Activated CD8-positive, alpha-beta memory T cell treated with anti-CD3 and anti-CD28 coated beads for 36 hours (primary cell): ENCODE measurements around the gene FCER2. TPM values are rescaled to one million over a fixed set of nuclear protein-coding genes. Genes with fewer than 3 reads are reported as not detected.

Source experiments
- CTCF ChIA-PET: fragments of 350-600 bp; sonication (Branson Sonifier 250); formaldehyde crosslinking; loops from one replicate; lab custom pipeline; 2021; ENCODE audit warnings: antibody characterized with exemption; lab: Charles Lee
- POLR2A ChIA-PET: fragments of 350-600 bp; sonication (Branson Sonifier 250); formaldehyde crosslinking; loops from one replicate; lab custom pipeline; 2021; ENCODE audit warnings: antibody characterized with exemption; lab: Charles Lee
- total RNA-seq, 2 experiments: library from RNA; stranded (reverse); gene quantifications; one replicate each; pipeline ENCODE4 v1.2.3, GENCODE V29; 2021

FCER2 gene
- total RNA-seq, 2 experiments from 2014 or later, result 1.8 to 2.5 TPM

DNA sequence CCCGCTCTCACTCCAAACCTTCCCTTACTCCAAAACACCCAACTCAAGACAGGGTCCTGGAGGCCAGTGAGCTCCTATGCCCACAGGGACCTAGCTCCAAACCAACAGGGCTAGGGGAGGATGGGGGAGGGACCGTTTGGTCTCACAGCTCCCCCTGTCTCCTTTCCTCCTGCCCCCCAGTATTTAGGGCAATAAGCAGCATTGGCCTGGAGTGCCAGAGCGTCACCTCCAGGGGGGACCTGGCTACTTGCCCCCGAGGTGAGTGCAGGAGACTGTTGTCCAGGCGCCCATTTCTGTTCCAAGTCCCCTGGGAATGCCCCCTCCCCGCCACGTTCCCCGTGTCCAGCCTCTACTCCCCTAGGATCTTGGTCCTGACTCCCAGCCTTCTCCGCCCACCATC is 32.3 kb downstream of the FCER2 start:
- CTCF ChIA-PET, result interaction anchor here (1.0 to 1.9 kb wide), 3 partner anchors 9 to 101 kb away, joined by 3 to 6 read pairs (median 5); partner anchors contain the start of gene TRAPPC5

DNA sequence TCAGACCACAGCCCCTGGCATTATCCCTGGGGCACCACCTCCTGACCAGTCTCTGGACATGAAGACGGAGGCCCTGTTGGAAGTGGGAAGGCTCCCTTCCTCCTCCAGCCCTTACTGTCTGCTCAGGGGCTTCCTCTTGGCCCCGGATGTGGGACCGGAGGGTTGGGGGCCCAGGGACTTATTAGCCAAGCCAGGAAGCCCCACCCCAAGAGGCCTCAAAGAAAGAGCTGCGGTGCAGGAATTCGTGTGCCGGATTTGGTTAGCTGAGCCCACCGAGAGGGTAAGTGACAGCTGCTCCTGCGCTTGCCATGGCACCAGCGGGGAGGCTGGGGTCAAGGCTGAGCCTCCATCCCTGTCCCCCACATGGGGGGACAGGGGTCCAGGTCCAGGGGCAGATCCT is 33.1 kb downstream of the FCER2 start, which contains the start of gene RETN:
Gene RETN (plus strand): TSS at position 208 of the 400 bp plus-strand sequence. CDS start 278 bp downstream, outside the sequence.
- CTCF ChIA-PET, result interaction anchor here (0.5 to 1.9 kb wide), 3 partner anchors 9 to 111 kb away, joined by 3 to 6 read pairs (median 5); partner anchors contain the start of gene TRAPPC5
- POLR2A ChIA-PET, result no interaction called here

More for the DNA sequence above, 32.3 kb downstream of the FCER2 start:
- POLR2A ChIA-PET, result no interaction called here

DNA sequence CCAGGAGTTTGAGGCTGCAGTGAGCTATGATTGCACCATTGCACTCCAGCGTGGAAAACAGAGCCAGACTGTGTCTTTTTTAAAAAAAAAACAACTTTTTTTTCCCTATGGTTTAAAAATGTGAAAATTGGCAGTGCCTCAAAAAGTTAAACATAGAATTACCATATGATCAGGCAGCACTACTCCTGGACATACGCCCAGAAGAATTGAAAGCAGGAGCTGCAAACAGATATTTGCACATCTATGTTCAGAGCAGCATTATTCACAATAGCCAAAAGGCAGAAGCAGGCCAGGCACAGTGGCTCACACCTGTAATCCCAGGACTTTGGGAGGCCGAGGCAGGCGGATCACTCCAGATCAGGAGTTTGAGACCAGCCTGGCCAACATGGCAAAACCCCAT is 36.9 kb downstream of the FCER2 start:
- CTCF ChIA-PET, result no interaction called here
- POLR2A ChIA-PET, result no interaction called here

DNA sequence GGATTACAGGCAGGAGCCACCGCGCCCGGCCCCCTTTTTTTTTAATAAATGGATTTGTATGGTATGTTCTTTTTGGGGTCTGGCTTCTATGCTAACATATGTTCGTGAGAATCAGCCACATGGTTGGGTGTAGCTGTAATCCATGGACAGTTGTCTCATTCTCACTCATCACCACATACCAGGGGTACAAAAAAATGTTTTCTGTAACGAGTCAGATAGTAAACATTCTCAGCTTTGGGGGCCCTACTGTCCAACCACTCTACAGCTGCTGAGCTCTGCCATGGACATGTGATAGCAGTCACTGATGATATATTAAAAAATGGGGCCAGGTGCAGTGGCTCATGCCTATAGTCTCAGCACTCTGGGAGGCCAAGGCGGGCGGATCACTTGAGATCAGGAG is 38.2 kb downstream of the FCER2 start:
- ChIA-PET POLR2A (no interaction called here), CTCF (no interaction called here)

DNA sequence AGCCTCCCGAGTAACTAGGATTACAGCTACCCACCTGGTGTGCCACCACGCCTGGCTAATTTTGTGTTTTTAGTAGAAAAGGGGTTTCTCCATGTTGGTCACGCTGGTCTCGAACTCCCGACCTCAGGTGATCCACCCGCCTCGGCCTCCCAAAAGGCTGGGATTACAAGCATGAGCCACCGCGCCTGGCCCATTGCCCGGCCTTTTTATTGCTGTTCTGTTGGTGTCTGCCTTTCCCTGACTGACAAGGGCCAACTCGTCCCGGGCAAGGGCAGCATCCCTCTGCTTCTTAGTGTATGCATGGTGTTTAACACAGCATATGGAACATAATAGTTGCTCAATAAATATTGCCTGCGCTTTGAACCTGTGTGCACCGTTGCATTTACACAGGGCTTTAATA is 39.3 kb downstream of the FCER2 start:
- ChIA-PET CTCF (interaction anchor here (1.0 kb wide), 1 partner anchor 94 kb away, joined by 3 read pairs; no protein-coding TSS in a partner anchor), POLR2A (no interaction called here)

DNA sequence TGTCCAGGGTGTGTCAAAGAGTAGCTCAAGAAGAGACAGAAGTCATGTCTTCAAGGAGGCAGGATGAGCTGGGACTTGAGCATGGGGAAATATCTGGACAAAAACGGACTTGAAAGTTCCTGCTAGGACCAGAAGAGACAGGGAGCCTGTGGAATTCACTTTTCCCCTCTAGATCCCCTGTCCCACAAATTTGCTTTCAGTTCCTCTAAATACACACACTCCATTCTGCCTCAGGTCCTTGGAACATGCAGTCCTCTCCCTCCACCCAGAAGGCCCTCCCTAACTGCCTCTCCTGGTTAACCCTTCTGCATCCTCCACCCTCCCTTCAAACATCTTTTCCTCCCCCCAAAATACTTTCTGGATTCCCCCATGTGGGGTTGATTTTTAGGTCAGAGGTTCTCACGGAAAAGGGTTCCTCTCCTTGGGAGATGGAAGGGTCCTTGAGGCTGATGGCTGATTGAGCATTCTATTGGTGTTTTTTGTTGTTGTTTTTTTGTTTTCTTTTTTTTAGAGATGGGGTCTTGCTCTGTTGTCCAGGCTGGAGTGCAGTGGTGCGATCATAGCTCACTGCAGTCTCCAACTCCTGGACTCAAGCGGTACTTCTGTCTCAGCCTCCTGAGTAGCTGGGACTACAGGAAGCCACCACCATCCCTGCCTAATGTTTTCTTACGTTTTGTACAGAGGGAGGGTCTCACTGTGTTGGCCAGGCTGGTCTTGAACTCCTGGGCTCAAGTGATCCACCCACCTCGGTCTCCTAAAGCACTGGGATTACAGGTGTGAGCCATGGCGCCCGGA is 40.0 kb downstream of the FCER2 start:
- CTCF ChIA-PET, result no interaction called here

DNA sequence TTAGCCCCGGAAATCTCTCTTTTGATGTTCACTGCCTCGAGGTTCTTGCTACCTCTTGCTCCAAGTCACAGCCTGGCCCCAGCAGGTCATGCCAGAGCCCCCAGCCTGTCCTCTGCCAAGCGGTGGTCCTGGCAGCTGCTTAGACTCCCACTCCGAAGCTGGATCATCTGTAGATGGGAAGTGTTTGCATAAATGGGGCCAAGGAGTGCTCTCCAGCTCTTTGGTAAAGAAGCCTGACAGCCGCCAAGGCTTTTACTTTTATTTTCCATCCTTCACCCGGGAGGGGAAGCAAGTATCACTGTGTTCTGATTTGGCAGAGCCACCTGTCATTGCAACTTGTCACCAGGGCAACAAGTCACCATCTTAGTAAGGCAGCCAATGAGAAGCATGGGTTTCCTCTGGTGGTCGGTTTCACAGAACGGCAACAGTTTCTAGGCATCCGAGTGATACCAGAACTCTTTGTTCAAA is 43.7 kb downstream of the FCER2 start:
- CTCF ChIA-PET, result no interaction called here
- POLR2A ChIA-PET, result interaction anchor here (0.6 kb wide), 1 partner anchor 139 kb away, joined by 3 read pairs; no protein-coding TSS in a partner anchor

More for the DNA sequence above, 40.0 kb downstream of the FCER2 start:
- POLR2A ChIA-PET, result no interaction called here

DNA sequence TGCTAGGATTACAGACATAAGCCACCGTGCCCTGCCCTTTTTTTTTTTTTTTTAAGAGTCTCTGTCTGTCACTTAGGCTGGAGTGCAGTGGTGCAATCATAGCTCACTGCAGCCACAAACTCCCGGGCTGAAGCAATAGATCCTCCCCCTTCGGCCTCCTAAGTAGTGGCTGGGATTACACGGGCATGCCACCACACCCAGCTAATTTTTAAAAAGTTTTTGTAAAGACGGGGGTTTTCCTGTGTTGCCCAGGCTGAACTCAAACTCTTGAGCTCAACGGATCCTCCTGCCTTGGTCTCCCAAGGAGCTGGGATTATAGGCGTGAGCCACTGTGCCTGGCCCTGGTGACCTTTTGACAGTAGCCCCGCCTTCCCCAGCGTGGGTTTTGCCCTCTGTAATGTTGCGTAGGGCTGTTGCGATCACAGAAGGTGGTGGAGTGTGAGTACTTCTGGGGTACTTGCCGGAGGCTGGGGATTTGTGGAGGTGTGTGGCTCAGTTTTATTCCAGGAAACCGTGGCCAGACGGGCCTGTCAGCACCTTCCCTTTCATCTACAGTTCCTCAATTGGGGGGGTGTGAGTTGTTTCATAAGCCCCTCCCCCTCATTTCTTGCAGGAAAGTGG is 44.7 kb downstream of the FCER2 start:
- POLR2A ChIA-PET, result no interaction called here
- CTCF ChIA-PET, result interaction anchor here (0.7 kb wide), 1 partner anchor 20 kb away, joined by 3 read pairs; no protein-coding TSS in a partner anchor

DNA sequence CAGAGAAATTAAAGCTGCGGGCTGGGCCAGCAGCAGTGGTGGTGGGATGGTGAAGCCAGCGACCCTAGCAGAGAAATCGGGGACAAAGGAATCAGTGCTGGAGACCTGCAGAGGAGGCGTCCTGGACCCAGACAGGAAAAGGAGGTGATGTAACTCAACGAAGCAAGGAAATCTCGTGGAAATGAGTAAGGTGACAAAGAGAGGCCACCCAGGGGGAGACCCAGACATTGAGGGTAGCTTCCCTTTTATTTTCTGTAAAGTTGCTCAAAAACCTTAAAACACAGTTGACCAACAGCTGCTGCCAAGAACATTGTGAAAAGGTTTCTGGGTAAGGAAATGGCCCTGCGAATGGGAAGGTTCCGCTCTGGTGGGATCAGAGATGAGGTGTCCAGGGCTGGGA is 46.4 kb downstream of the FCER2 start:
- POLR2A ChIA-PET, result no interaction called here
- CTCF ChIA-PET, result interaction anchor here (0.6 to 2.4 kb wide), 2 partner anchors 25 to 308 kb away, joined by 3 to 8 read pairs; partner anchors contain the start of gene TRAPPC5

DNA sequence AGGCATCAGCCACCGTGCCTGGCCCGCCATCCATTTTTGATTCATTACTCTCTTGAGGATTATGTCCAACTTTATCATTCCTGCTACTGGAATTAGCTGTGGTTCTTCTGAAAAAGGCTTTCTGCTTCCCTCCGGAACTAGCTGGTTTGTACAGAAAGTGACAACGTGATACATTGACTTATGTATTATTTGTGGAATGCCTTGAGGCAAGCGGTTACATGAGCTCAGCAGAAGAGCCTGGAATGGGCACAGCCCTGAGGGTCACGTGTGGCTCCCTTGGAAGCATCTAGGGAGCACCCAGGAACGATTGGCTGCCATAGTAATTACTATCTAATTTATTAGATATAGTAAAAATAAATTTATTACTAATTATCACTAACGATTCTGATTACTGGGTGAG is 47.5 kb downstream of the FCER2 start:
- CTCF ChIA-PET, result interaction anchor here (2.4 kb wide), 1 partner anchor 27 kb away, joined by 8 read pairs; the partner anchor contains the start of gene TRAPPC5
- POLR2A ChIA-PET, result interaction anchor here (0.6 kb wide), 1 partner anchor 207 kb away, joined by 3 read pairs; no protein-coding TSS in a partner anchor

DNA sequence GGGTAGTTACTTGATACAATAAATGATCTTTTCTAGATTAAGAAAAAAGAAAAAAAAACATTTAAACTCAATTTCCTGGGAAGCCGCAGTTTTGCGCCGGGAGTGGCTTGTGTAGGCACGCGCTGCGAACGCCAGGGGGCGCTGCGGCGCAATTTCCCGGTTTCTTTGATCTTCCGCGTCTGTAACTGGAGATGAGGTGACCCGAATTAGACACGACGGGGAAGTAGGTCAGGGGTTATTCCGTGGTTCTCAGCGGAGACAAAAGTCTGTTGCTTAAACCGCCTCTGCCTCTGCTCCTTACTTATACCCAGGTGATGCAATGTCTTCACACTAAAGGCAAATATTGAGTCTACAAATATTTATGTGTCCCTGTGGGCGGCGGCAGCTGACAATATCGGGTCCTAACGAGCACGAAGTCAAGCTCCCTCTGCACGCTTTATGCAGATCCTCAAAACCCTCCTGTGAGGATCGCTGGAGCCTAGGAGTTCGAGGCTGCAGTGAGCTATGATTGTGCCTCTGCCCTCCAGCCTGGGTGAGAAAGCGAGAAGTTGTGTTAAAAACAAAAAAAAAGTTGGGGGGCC is 49.8 kb downstream of the FCER2 start:
- CTCF ChIA-PET, result interaction anchor here (0.5 to 2.2 kb wide), 16 partner anchors 9 to 291 kb away, joined by 3 to 11 read pairs (median 3); partner anchors contain the start of genes PET100, TRAPPC5 and XAB2
- POLR2A ChIA-PET, result interaction anchor here (0.8 kb wide), 1 partner anchor 15 kb away, joined by 3 read pairs; no protein-coding TSS in a partner anchor

DNA sequence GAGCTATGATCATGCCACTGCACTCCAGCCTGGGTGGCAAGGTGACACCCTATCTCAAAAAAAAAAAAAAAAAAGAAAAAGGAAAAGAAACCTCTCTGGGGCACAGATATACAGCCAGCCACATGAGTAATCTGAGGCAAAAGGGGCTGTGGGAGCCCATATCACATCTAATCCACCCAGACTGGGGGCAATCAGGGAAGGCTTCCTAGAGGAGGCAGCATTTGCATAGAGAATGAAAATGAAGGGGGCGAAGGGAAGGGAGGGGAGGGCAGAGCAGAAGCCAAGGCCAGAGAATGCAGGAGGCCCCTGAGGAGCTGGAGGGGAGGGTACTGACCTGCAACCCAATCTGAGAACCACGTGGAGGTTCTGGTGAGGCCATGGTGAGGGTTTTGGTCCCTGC is 51.8 kb downstream of the FCER2 start:
- ChIA-PET POLR2A (no interaction called here), CTCF (interaction anchor here (0.6 to 2.5 kb wide), 6 partner anchors 14 to 1189 kb away, joined by 3 to 13 read pairs (median 3); partner anchors contain the start of gene TRAPPC5)

DNA sequence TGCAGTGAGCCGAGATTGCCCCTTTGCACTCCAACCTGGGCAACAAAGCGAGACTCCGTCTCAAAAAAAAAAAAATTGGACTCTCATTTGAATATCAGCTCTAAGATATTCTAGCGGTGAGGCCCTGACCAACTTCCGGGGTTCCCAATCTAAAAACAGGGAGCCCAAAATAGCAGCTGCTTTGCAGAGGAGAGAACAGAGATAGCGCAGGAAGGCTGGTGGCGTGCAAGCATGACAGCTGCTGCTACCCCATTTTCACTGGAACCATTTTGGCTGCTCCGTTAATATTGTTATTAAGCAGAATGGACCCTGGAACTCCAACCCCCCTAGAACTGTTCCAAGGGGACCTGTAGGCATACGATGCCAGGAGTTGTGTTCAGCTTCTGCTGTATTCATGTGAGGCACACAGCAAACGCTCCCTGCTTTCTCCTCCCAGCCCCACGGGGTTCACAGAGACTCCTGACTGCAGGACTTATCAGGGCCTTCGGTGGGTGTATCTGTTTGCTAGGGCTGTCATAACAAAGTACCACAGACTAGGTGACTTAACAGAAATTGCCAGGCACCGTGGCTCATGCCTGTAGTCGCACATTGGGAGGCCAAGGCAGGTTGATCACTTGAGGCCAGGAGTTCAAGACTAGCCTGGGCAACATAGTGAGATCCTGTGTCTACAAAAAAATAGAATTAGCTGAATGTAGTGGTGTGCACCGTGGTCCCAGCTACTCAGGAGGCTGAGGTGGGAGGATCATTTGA is 53.5 kb downstream of the FCER2 start:
- ChIA-PET CTCF (interaction anchor here (0.5 to 2.5 kb wide), 4 partner anchors 32 to 572 kb away, joined by 4 to 13 read pairs (median 5); partner anchors contain the start of gene TRAPPC5), POLR2A (no interaction called here)

DNA sequence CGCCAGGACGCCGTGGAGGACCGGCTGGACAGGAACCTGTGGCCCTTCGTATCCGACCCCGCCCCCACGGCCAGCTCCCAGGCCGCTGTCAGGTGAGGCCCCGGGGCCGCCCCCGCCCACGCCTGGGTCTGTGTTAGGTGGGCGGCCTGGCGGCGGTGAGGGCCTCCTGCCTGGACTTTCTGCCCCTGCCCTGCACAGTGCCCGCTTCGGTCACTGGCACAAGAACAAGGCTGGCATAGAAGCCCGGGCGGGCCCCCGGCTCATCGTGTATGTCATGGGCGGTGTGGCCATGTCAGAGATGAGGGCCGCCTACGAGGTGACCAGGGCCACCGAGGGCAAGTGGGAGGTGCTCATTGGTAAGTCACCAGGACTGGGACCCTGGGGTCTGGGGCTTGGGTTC is 54.8 kb downstream of the FCER2 start:
- POLR2A ChIA-PET, result no interaction called here
- CTCF ChIA-PET, result no interaction called here

DNA sequence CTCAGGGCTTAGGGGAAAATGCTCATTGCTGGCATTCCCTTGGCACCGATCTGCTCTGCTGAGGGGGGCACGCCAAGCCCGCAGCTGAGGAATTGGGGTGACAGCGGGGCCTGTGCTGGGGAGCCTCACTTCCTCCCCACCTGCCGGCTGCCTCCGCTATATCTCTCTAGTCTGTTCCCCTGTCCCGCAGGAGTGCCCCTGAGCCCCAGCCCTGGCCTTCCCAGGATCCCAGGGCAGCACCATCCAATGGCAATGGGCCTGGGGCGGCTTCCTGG is 55.6 kb downstream of the FCER2 start:
- CTCF ChIA-PET, result no interaction called here
- POLR2A ChIA-PET, result no interaction called here

DNA sequence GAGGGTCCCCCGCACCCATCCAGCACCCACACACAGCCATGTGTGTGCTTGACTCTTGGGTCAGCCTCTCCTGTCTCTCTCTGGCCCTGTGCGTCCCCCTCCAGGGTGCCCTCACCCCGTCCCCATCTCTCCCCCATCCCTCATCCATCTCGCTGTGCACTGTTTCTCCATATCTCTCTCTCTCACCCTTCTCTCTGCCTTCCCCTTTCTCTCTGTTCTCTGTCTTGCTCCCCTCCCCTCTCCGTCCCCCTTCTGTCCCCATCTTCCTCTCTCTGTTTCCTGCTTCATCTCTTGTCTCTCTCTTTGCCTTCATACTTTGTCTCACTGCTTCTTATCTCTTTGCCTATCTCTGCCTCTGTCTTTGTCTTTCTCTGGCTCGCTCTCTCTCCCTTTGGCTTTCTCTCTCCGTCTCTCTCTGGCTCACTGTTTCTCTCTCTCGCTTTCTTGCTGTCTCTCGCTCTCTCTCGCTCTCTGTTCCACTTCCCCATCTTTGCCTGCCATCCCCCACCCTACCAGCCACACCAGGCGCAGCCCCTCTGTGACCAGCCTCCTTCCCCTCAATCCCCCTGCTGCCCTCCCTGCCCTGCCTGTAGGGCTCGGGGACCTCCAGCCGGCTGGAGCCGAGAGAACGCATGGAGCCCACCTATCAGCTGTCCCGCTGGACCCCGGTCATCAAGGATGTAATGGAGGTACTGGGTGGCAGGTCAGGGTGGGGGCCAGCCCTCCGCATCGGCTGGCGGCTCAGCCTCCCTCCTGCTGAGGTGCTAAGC is 56.1 kb downstream of the FCER2 start:
- ChIA-PET POLR2A (no interaction called here), CTCF (no interaction called here)

DNA sequence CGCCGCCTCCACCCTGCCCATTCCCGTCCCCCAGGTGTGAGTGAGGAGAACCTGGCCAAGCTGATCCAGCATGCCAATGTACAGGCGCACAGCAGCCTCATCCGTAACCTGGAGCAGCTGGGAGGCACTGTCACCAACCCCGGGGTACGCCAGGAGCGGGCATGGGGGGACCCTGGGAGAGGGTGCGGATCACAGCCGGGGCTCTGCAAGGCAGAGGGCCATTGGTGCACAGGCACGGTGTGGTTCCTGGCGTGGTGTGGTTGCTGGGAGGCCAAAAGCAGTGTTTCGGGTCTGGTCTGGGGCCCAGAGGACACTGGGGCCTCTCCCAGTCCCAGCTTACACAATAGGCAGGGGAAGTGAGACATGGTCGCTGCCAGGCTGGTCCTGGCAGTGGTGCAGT is 56.8 kb downstream of the FCER2 start:
- ChIA-PET POLR2A (no interaction called here), CTCF (no interaction called here)

DNA sequence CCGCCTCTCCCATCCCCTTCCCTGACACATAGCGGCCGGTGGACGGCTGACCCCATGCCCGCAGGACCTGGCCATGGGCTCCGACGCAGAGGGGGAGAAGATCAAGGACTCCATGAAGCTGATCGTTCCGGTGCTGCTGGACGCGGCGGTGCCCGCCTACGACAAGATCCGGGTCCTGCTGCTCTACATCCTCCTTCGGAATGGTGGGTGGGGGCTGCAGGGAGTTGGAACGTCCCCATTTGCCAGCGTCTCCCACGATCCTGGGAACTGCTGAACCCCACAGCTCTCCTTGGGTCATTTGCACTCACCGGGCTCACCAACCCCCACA is 57.4 kb downstream of the FCER2 start:
- CTCF ChIA-PET, result no interaction called here
- POLR2A ChIA-PET, result no interaction called here
